GM18520 (cell line): ENCODE measurements around the gene INAVA.
"Not testable (repeated sequence)": the region's sequence is repeated elsewhere in the genome, so short reads cannot be mapped to it uniquely, and the experiment has no call there.

Experiments used
- ATAC-seq: cut with Tn5 transposase; IDR thresholded peaks from one replicate; pipeline ENCODE4 v1.9.1; 2021; ENCODE audit not compliant: unreplicated experiment

INAVA gene

GRCh38 chr1:200962151-200962550, 67.5 kb downstream of the INAVA start:
- not testable (repeated sequence) for ATAC-seq

GRCh38 chr1:200962631-200963030, 67.9 kb downstream of the INAVA start:
- no peak for ATAC-seq

GRCh38 chr1:200963076-200963475, 68.4 kb downstream of the INAVA start:
- ATAC-seq, result no peak

GRCh38 chr1:200963888-200964287, 69.2 kb downstream of the INAVA start:
- not testable (repeated sequence) for ATAC-seq
